BE2C (cell line): ENCODE measurements around the gene FAM240B.

Experiments
- DNase-seq: peaks from one replicate; pipeline ENCODE4 v3.0.0-alpha.2; 2020
- H3K27me3 ChIP-seq: fragments of 250-450 bp; sonication (Bioruptor Pico); 2 replicates; pipeline ENCODE4 v1.5.1; 2020; ENCODE audit warnings: mild to moderate bottlenecking
- H3K36me3 ChIP-seq: fragments of 250-450 bp; sonication (Bioruptor Pico); 2 replicates; pipeline ENCODE4 v1.5.1; 2020; ENCODE audit warnings: mild to moderate bottlenecking
- H3K4me1 ChIP-seq: fragments of 250-450 bp; sonication (Bioruptor Pico); 2 replicates; pipeline ENCODE4 v1.5.1; 2020
- H3K4me3 ChIP-seq: 2 replicates; pipeline ENCODE4 v1.5.1; 2011; ENCODE audit warnings: low read depth, low read length
- H3K9me3 ChIP-seq: fragments of 250-450 bp; sonication (Bioruptor Pico); 2 replicates; pipeline ENCODE4 v1.5.1; 2020
- CTCF ChIP-seq: IDR thresholded peaks from 2 replicates; pipeline ENCODE4 v1.5.1; 2012; ENCODE audit warnings: mild to moderate bottlenecking, low read depth, low read length

FAM240B gene

DNA sequence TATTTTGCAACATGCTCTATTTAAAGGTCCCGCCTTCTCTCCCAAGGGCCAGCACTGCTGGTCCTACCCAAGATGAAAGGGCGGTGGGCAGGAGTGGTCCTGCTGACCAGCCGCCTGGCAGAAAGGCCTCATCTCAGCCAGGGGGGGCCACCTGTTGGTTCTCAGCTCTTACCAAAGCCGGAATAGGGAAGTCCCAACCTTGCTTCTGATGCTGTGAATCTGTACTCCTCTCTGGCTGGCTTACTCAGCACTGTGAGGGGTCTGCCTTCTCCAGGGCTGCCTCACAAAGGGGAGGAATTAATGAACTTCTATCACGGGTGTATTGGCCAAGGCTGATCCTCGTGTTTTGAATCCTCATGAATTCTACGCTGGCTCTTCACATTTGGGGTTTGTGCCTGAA, 13.6 kb upstream of the FAM240B start:
- Histone ChIP-seq H3K4me1 (no peaks in the 10 kb centered on the region), H3K27me3 (no peaks in the 10 kb centered on the region), H3K36me3 (no peaks in the 10 kb centered on the region), H3K9me3 (no peaks in the 10 kb centered on the region), H3K4me3 (no peak overlapping the region)
- no peak for TF ChIP-seq CTCF
- no peak for DNase-seq

GRCh38 chr9:38732885-38733284, 13.0 kb upstream of the FAM240B start:
- no peak for TF ChIP-seq CTCF
- no peak for DNase-seq
- H3K9me3 ChIP-seq: no peaks in the 10 kb centered on the region
- H3K36me3 ChIP-seq: no peaks in the 10 kb centered on the region
- no peaks in the 10 kb centered on the region for H3K4me1 ChIP-seq
- H3K4me3 ChIP-seq: no peak overlapping the region
- no peaks in the 10 kb centered on the region for H3K27me3 ChIP-seq

DNA sequence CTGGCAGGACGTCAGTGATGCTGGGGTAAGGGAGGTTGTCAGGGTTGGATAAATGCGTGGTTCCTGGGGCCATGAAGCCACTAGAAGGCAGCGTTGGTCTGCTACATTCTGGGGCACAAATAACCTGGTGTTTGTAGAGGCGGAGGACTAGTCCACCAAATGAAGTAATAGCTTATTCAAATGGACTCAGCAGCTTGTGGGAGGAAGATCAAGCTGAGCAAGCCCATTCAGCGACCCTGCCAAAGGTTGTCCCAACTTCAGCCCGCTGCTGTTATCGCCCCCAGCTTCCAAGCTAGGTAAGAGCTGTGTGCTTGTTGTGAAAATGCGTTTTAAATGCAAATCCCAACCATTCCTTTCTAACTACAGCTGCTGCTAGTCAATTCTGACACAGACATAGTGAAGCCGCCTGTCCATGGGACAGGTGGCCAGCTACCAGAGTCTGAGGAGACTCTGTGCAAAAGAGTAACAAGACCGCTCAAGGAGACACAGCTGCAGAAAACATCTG, 7.6 kb upstream of the FAM240B start:
- peak; percentile 74 for TF ChIP-seq CTCF
- DNase-seq: peak; percentile 48
- no peaks in the 10 kb centered on the region for H3K27me3 ChIP-seq
- no peak overlapping the region for H3K4me3 ChIP-seq
- no peaks in the 10 kb centered on the region for H3K9me3 ChIP-seq
- H3K4me1 ChIP-seq: no peaks in the 10 kb centered on the region
- no peaks in the 10 kb centered on the region for H3K36me3 ChIP-seq

DNA sequence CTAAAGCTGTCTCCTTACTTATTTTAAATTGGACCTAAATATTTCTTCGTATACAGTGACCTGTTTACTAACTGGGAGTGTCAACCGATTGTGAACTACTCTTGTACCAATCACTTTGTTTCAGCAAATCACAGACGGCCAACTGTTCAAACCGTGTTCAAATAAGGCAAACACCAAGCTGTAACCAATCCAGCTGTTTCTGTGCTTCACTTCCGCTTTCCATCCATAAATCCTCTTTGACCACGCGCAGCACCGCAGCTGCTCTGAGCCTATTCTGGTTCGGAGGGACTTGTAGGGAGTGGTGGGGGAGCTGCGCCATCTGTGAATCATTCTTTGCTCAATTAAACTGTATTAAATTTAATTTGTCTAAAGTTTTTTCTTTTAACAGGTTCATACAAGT, 4.8 kb upstream of the FAM240B start:
- H3K27me3 ChIP-seq: no peaks in the 10 kb centered on the region
- H3K4me1 ChIP-seq: no peaks in the 10 kb centered on the region
- no peak overlapping the region for H3K4me3 ChIP-seq
- H3K36me3 ChIP-seq: no peaks in the 10 kb centered on the region
- no peaks in the 10 kb centered on the region for H3K9me3 ChIP-seq
- DNase-seq: no peak
- TF ChIP-seq CTCF: no peak

- no peaks in the 10 kb centered on the region for H3K9me3 ChIP-seq
- DNase-seq: no peak
- no peaks in the 10 kb centered on the region for H3K27me3 ChIP-seq
- H3K4me1 ChIP-seq: no peaks in the 10 kb centered on the region
- H3K4me3 ChIP-seq: no peak overlapping the region
- no peak for TF ChIP-seq CTCF
- H3K36me3 ChIP-seq: no peaks in the 10 kb centered on the region
Observed at GRCh38 chr9:38718148-38718547, 1.8 kb downstream of the FAM240B start.

DNA sequence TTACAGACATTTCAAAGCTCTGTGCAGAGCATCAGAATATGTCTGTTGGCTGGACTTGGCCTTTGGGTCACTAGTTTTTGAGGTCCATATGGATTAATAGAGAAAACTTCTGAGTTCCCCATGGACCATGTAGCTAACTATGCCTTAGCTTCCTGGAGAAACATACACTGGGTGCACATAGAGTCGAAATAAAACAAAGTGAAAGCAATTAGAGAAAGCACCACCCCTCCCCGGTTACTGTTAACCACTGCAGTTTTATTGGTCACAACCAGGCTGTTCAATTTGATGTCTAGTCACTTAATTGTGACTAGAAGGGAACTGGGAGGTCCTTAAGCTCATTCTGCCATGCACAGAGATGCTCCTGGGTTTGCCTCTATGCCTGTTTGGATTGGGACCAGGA, 4.2 kb downstream of the FAM240B start:
- H3K9me3 ChIP-seq: no peaks in the 10 kb centered on the region
- H3K36me3 ChIP-seq: no peaks in the 10 kb centered on the region
- no peak overlapping the region for H3K4me3 ChIP-seq
- H3K4me1 ChIP-seq: no peaks in the 10 kb centered on the region
- no peak for TF ChIP-seq CTCF
- no peak for DNase-seq
- no peaks in the 10 kb centered on the region for H3K27me3 ChIP-seq
